ENCODE measurements around the gene TRAPPC12. TPM values are rescaled to one million over a fixed set of nuclear protein-coding genes. Genes with fewer than 3 reads are reported as not detected.

TRAPPC12 gene
- total RNA-seq, 3 donors from 2014 or later = 76.9 to 102 (median 97.8) TPM

GRCh38 chr2:3486047-3487027 is 106.8 kb downstream of the TRAPPC12 start:
- intact Hi-C loops (cut with DNase I, micrococcal nuclease) = no loop called here
- H3K36me3 ChIP-seq (ENCODE audit: low read depth) = no peaks in the 10 kb centered on the region
- no peaks in the 10 kb centered on the region for H3K4me1 ChIP-seq (ENCODE audit: low read depth)
- ATAC-seq (no peak), DNase-seq (no peak)
- TF ChIP-seq CTCF (IDR thresholded peaks at IDR 0.05) = no peak
- no peaks in the 10 kb centered on the region for H3K9me3 ChIP-seq
- H3K4me3 ChIP-seq = no peak overlapping the region

GRCh38 chr2:3487028-3487425 is 107.5 kb downstream of the TRAPPC12 start:
- intact Hi-C loops (cut with DNase I, micrococcal nuclease) = no loop called here
- Histone ChIP-seq H3K4me1 (ENCODE audit: low read depth) (no peaks in the 10 kb centered on the region), H3K36me3 (ENCODE audit: low read depth) (no peaks in the 10 kb centered on the region), H3K9me3 (no peaks in the 10 kb centered on the region), H3K4me3 (no peak overlapping the region)
- ATAC-seq (no peak), DNase-seq (no peak)
- TF ChIP-seq CTCF (IDR thresholded peaks at IDR 0.05) = no peak

- Histone ChIP-seq H3K4me3 (no peak overlapping the region), H3K36me3 (ENCODE audit: low read depth) (no peaks in the 10 kb centered on the region), H3K4me1 (ENCODE audit: low read depth) (no peaks in the 10 kb centered on the region), H3K9me3 (no peaks in the 10 kb centered on the region)
- ATAC-seq (no peak), DNase-seq (no peak)
- TF ChIP-seq CTCF (IDR thresholded peaks at IDR 0.05) = no peak
- intact Hi-C loops (cut with DNase I, micrococcal nuclease) = no loop called here
Measured at GRCh38 chr2:3487432-3487831, 107.9 kb downstream of the TRAPPC12 start.

- TF ChIP-seq CTCF (IDR thresholded peaks at IDR 0.05) = no peak
- ATAC-seq (no peak), DNase-seq (no peak)
- H3K36me3 ChIP-seq (ENCODE audit: low read depth) = no peaks in the 10 kb centered on the region
- intact Hi-C loops (cut with DNase I, micrococcal nuclease) = no loop called here
- H3K4me1 ChIP-seq (ENCODE audit: low read depth) = no peaks in the 10 kb centered on the region
- H3K4me3 ChIP-seq = no peak overlapping the region
- no peaks in the 10 kb centered on the region for H3K9me3 ChIP-seq
Measured at GRCh38 chr2:3488061-3488531, 108.6 kb downstream of the TRAPPC12 start.

- TF ChIP-seq CTCF (IDR thresholded peaks at IDR 0.05) = no peak
- Histone ChIP-seq H3K36me3 (ENCODE audit: low read depth) (no peaks in the 10 kb centered on the region), H3K4me1 (ENCODE audit: low read depth) (no peaks in the 10 kb centered on the region), H3K4me3 (no peak overlapping the region), H3K9me3 (no peaks in the 10 kb centered on the region)
- ATAC-seq = peak; percentile 63
- intact Hi-C loops (cut with DNase I, micrococcal nuclease) = no loop called here
- peak in 1 of 3 donors; percentile 24 for DNase-seq
Measured at GRCh38 chr2:3488855-3489763, 109.6 kb downstream of the TRAPPC12 start.

All from mucosa of descending colon (tissue), 3 donors.